GM23338 (cell line): ENCODE measurements around the gene DYRK1A.

Experiments used
- EZH2 ChIP-seq: fragments of 200-600 bp; sonication (generic); IDR thresholded peaks from one replicate; pipeline ENCODE4 v1.8.0; 2017; ENCODE audit warnings: antibody characterized with exemption, mild to moderate bottlenecking, low read depth; ENCODE audit not compliant: unreplicated experiment
- EZH2phosphoT487 ChIP-seq: fragments of 200-600 bp; sonication (generic); IDR thresholded peaks from one replicate; pipeline ENCODE4 v1.8.1; 2018; ENCODE audit warnings: antibody characterized with exemption; ENCODE audit not compliant: unreplicated experiment
- JUNB ChIP-seq: IDR thresholded peaks from one replicate; pipeline ENCODE4 v1.6.1; 2016; ENCODE audit warnings: antibody characterized with exemption; ENCODE audit not compliant: unreplicated experiment
- NANOG ChIP-seq: IDR thresholded peaks from 2 replicates; pipeline ENCODE4 v1.6.1; 2016; ENCODE audit warnings: antibody characterized with exemption, borderline replicate concordance
- POLR2AphosphoS5 ChIP-seq: IDR thresholded peaks from 2 replicates; pipeline ENCODE4 v1.6.1; 2016; ENCODE audit warnings: antibody characterized with exemption, low read depth
- STAT1 ChIP-seq: IDR thresholded peaks from one replicate; pipeline ENCODE4 v1.6.1; 2016; ENCODE audit warnings: antibody characterized with exemption; ENCODE audit not compliant: unreplicated experiment
- TF ChIP-seq, protein P1 (sequence below), 2 experiments: fragments of 200-600 bp in 1 of 2; sonication (generic) in 1 of 2; conservative IDR thresholded peaks; 2 replicates each; pipeline versions ENCODE4 v1.5.1 to v1.6.1; 2016 to 2017; ENCODE audit warnings: antibody characterized with exemption in 2 of 2, low read depth in 2 of 2, mild to moderate bottlenecking in 2 of 2, moderate library complexity in 1 of 2
- TF ChIP-seq, protein P2 (sequence below): IDR thresholded peaks from 2 replicates; pipeline ENCODE4 v1.6.1; 2016; ENCODE audit warnings: antibody characterized with exemption
- TF ChIP-seq, protein P3 (sequence below): IDR thresholded peaks from one replicate; pipeline ENCODE4 v1.6.1; 2018; ENCODE audit warnings: antibody characterized with exemption; ENCODE audit not compliant: unreplicated experiment

DNA sequence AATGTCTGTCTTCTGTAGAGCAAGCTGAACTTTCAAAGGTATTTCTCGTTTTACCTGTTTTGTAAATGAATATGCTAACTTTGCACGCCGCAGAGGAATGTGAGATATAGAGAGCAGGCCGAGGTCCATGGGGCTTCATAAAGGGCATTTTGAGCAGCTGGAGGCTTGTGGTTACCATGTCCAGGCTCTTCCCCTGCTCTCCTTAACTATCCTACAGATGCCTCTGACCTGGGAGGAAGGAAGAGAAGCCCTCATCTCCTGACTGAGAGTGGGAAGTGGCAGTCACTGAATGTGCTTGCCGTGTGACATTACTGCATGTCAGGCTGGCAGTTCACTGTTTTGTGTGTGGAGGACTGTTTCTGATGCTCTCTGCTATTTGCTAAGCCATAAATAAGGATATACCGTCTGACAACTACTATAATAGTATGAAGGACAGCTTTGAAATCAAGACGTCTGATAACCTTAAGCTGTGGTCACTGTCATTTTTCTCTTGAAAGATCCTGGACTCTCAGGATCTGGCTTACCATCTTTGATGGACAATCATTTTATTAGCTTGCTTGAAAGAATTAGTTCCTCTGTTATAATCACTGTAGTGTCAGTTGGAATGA lies 92.2 kb downstream of the DYRK1A start:
- TF ChIP-seq, protein P1, sequence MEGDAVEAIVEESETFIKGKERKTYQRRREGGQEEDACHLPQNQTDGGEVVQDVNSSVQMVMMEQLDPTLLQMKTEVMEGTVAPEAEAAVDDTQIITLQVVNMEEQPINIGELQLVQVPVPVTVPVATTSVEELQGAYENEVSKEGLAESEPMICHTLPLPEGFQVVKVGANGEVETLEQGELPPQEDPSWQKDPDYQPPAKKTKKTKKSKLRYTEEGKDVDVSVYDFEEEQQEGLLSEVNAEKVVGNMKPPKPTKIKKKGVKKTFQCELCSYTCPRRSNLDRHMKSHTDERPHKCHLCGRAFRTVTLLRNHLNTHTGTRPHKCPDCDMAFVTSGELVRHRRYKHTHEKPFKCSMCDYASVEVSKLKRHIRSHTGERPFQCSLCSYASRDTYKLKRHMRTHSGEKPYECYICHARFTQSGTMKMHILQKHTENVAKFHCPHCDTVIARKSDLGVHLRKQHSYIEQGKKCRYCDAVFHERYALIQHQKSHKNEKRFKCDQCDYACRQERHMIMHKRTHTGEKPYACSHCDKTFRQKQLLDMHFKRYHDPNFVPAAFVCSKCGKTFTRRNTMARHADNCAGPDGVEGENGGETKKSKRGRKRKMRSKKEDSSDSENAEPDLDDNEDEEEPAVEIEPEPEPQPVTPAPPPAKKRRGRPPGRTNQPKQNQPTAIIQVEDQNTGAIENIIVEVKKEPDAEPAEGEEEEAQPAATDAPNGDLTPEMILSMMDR (conservative IDR thresholded peaks at IDR 0.05; ENCODE audit: low read depth in 2 of 2) = no peak
- no peak for TF ChIP-seq JUNB
- no peak for TF ChIP-seq EZH2
- no peak for TF ChIP-seq POLR2AphosphoS5
- no peak for TF ChIP-seq NANOG
- TF ChIP-seq, protein P2, sequence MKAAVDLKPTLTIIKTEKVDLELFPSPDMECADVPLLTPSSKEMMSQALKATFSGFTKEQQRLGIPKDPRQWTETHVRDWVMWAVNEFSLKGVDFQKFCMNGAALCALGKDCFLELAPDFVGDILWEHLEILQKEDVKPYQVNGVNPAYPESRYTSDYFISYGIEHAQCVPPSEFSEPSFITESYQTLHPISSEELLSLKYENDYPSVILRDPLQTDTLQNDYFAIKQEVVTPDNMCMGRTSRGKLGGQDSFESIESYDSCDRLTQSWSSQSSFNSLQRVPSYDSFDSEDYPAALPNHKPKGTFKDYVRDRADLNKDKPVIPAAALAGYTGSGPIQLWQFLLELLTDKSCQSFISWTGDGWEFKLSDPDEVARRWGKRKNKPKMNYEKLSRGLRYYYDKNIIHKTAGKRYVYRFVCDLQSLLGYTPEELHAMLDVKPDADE = no peak
- TF ChIP-seq, protein P3, sequence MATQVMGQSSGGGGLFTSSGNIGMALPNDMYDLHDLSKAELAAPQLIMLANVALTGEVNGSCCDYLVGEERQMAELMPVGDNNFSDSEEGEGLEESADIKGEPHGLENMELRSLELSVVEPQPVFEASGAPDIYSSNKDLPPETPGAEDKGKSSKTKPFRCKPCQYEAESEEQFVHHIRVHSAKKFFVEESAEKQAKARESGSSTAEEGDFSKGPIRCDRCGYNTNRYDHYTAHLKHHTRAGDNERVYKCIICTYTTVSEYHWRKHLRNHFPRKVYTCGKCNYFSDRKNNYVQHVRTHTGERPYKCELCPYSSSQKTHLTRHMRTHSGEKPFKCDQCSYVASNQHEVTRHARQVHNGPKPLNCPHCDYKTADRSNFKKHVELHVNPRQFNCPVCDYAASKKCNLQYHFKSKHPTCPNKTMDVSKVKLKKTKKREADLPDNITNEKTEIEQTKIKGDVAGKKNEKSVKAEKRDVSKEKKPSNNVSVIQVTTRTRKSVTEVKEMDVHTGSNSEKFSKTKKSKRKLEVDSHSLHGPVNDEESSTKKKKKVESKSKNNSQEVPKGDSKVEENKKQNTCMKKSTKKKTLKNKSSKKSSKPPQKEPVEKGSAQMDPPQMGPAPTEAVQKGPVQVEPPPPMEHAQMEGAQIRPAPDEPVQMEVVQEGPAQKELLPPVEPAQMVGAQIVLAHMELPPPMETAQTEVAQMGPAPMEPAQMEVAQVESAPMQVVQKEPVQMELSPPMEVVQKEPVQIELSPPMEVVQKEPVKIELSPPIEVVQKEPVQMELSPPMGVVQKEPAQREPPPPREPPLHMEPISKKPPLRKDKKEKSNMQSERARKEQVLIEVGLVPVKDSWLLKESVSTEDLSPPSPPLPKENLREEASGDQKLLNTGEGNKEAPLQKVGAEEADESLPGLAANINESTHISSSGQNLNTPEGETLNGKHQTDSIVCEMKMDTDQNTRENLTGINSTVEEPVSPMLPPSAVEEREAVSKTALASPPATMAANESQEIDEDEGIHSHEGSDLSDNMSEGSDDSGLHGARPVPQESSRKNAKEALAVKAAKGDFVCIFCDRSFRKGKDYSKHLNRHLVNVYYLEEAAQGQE = no peak
- TF ChIP-seq EZH2phosphoT487 = no peak
- no peak for TF ChIP-seq STAT1
